PC-3 (cell line): ENCODE data around the gene ZNF469. TPM values are rescaled to one million over a fixed set of nuclear protein-coding genes. Genes with fewer than 3 reads are reported as not detected.

ENCODE experiments used
- ATAC-seq: fragments of 200-7000 bp; cut with Tn5 transposase; 2 replicates; pipeline ENCODE4 v1.9.1; 2020; ENCODE audit warnings: mild to moderate bottlenecking, moderate library complexity
- BruUV-seq: library from RNA; stranded (reverse); fragments of 400-500 nt; replicated peaks from 2 replicates; lab custom pipeline; 2021; lab: Mats Ljungman, UMichigan
- CTCF ChIA-PET: fragments of 300-600 bp; sonication (Branson Sonifier 250); formaldehyde crosslinking; loops from one replicate; lab custom pipeline; 2022; ENCODE audit warnings: antibody characterized with exemption; lab: Charles Lee
- POLR2A ChIA-PET: fragments of 300-600 bp; sonication (Branson Sonifier 250); formaldehyde crosslinking; loops from one replicate; lab custom pipeline; 2022; ENCODE audit warnings: antibody characterized with exemption; ENCODE audit not compliant: unreplicated experiment; lab: Charles Lee
- DNase-seq: peaks from one replicate; pipeline ENCODE4 v3.0.0-alpha.2; 2015
- H2AFZ ChIP-seq: fragments of 300-600 bp; sonication (generic); 2 replicates; pipeline ENCODE4 v1.6.0; 2016; ENCODE audit warnings: antibody characterized with exemption, low read length
- H3F3A ChIP-seq: fragments of 300-600 bp; sonication (generic); one replicate; pipeline ENCODE4 v1.6.0; 2017; ENCODE audit warnings: antibody characterized with exemption, low read length, control low read depth, mild to moderate bottlenecking; ENCODE audit not compliant: unreplicated experiment
- H3K27ac ChIP-seq: fragments of 300-600 bp; sonication (generic); 2 replicates; pipeline ENCODE4 v1.5.1; 2016; ENCODE audit warnings: mild to moderate bottlenecking, low read length
- H3K27me3 ChIP-seq: fragments of 300-600 bp; sonication (generic); 2 replicates; pipeline ENCODE4 v1.6.1; 2016; ENCODE audit warnings: low read length, mixed read lengths
- H3K36me3 ChIP-seq: fragments of 300-600 bp; sonication (generic); 2 replicates; pipeline ENCODE4 v1.6.1; 2016; ENCODE audit warnings: low read depth, mixed run types, low read length, mixed read lengths
- H3K4me1 ChIP-seq: fragments of 300-600 bp; sonication (generic); 2 replicates; pipeline ENCODE4 v1.5.1; 2016; ENCODE audit warnings: low read length; ENCODE audit not compliant: insufficient read depth
- H3K4me2 ChIP-seq: fragments of 300-600 bp; sonication (generic); 2 replicates; pipeline ENCODE4 v1.6.0; 2016; ENCODE audit warnings: low read length
- H3K4me3 ChIP-seq: fragments of 300-600 bp; sonication (generic); 2 replicates; pipeline ENCODE4 v1.5.1; 2016; ENCODE audit warnings: mild to moderate bottlenecking, low read length, mixed read lengths
- H3K79me2 ChIP-seq: fragments of 300-600 bp; sonication (generic); 2 replicates; pipeline ENCODE4 v1.6.1; 2017; ENCODE audit warnings: low read length, mixed read lengths
- H3K9ac ChIP-seq: fragments of 300-600 bp; sonication (generic); 2 replicates; pipeline ENCODE4 v1.6.0; 2016; ENCODE audit warnings: mild to moderate bottlenecking, low read length
- H3K9me2 ChIP-seq: fragments of 300-600 bp; sonication (generic); replicated peaks from 2 replicates; pipeline ENCODE4 v1.6.1; 2016; ENCODE audit warnings: mixed run types, low read length, mixed read lengths
- H3K9me3 ChIP-seq: fragments of 300-600 bp; sonication (generic); 2 replicates; pipeline ENCODE4 v1.6.1; 2016; ENCODE audit warnings: low read length, mixed read lengths
- H4K20me1 ChIP-seq: fragments of 300-600 bp; sonication (generic); 2 replicates; pipeline ENCODE4 v1.6.1; 2016; ENCODE audit warnings: low read length, mixed read lengths
- EZH2 ChIP-seq: fragments of 300-600 bp; sonication (generic); IDR thresholded peaks from one replicate; pipeline ENCODE4 v1.6.1; 2017; ENCODE audit warnings: antibody characterized with exemption, mild to moderate bottlenecking, low read length; ENCODE audit not compliant: unreplicated experiment
- EZH2phosphoT487 ChIP-seq: fragments of 300-600 bp; sonication (generic); IDR thresholded peaks from 2 replicates; pipeline ENCODE4 v1.6.1; 2018; ENCODE audit warnings: mild to moderate bottlenecking, antibody characterized with exemption, low read length, borderline replicate concordance
- intact Hi-C: fragments of 100-400 bp; cut with micrococcal nuclease; formaldehyde crosslinking; loops from 2 replicates; pipeline ENCODE4 v1.9.0; 2023
- total RNA-seq: library from RNA; depleted of rRNA; stranded (reverse); fragments of >200 nt; gene quantifications from 2 replicates; pipeline ENCODE4 v1.2.3, GENCODE V29; 2014
- TF ChIP-seq, protein P1 (sequence below): fragments of 300-600 bp; sonication (generic); conservative IDR thresholded peaks from 2 replicates; pipeline ENCODE4 v1.5.1; 2017; ENCODE audit warnings: antibody characterized with exemption, low read depth, mild to moderate bottlenecking, low read length

The ZNF469 gene
- total RNA-seq, 1 experiment from 2014 or later = 3.1 TPM

DNA sequence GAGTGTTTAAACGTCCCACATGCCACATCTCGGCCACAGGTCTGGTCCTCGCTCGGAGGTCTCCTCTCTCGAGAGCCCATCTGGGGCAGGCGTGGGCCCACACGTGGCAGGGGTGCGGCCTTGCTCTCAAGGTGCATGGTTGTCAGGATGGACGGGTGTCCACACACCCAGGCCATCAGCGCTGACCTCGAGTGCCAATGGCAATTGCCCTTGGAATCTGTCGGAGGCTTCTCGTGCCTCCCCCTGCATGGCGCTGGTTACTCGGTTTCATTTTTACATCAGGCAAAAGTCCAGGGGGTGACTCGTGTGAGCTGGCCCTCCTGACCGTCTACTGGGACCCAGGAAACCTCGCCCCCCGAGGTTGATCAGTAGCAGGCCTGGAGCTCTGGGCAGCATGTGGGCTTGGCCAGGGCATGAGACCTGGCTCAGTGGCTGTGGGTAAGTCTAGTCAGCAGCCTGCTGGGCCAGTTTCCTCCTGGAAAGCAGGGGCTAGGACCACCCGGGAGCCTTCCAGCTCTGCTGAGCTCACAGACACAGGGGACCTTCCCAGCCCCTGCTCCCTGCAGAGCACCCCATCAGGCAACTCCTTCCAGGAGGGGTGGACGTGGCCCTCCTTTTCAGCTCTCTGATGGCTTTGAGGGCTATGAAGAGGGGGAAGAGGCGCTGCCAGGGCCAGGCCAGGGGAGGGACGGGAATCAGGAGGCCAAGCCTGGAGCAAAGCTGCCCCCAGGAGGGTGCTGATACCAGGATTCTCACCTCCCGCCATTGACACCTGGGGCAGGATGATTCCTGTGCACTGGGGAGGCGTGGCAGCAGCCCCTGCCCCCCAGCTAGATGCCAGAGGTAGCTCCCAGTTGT is 3.7 kb upstream of the ZNF469 start:
- no peak overlapping the region for H3K4me3 ChIP-seq
- BruUV-seq = no TSS peak
- no peak overlapping the region for H2AFZ ChIP-seq
- H3K9me2 ChIP-seq = no peaks in the 10 kb centered on the region
- CTCF ChIA-PET = no interaction called here
- no peak overlapping the region for H3K9ac ChIP-seq
- POLR2A ChIA-PET = no interaction called here
- H3K27ac ChIP-seq = no peak overlapping the region
- H3K4me1 ChIP-seq = peaks cover 1% of the 10 kb centered on the region; the same call in 1 of the 2 replicates
- TF ChIP-seq EZH2phosphoT487 (no peak), EZH2 (no peak)
- TF ChIP-seq, protein P1, sequence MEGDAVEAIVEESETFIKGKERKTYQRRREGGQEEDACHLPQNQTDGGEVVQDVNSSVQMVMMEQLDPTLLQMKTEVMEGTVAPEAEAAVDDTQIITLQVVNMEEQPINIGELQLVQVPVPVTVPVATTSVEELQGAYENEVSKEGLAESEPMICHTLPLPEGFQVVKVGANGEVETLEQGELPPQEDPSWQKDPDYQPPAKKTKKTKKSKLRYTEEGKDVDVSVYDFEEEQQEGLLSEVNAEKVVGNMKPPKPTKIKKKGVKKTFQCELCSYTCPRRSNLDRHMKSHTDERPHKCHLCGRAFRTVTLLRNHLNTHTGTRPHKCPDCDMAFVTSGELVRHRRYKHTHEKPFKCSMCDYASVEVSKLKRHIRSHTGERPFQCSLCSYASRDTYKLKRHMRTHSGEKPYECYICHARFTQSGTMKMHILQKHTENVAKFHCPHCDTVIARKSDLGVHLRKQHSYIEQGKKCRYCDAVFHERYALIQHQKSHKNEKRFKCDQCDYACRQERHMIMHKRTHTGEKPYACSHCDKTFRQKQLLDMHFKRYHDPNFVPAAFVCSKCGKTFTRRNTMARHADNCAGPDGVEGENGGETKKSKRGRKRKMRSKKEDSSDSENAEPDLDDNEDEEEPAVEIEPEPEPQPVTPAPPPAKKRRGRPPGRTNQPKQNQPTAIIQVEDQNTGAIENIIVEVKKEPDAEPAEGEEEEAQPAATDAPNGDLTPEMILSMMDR = no peak
- peaks cover 5% of the 10 kb centered on the region for H3K79me2 ChIP-seq
- no peak overlapping the region for H3K4me2 ChIP-seq
- H4K20me1 ChIP-seq = no peaks in the 10 kb centered on the region
- H3K9me3 ChIP-seq = no peaks in the 10 kb centered on the region
- DNase-seq = no peak
- no peak for ATAC-seq
- no peaks in the 10 kb centered on the region for H3K36me3 ChIP-seq
- H3K27me3 ChIP-seq = no peaks in the 10 kb centered on the region
- no peaks in the 10 kb centered on the region for H3F3A ChIP-seq
- intact Hi-C loops = no loop called here

DNA sequence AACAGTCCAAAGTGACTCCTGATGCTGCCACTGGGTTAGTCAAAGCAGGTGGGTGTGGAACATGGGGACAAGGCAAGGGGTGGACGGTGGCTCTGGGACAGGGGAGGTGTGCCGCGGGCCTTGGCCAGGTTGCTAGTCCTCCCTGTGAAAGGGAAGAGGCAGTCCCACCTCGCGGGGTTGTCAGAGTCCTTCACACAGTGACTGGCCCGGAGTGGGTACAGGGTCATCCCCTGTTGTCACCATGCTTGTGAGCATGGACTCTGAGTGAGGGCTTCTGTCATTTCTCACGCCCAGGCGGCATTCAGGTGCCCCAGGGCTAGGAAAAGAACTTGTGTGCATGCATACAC is 3.1 kb upstream of the ZNF469 start:
- Histone ChIP-seq H3K9me3 (no peaks in the 10 kb centered on the region), H3K9me2 (no peaks in the 10 kb centered on the region), H3K27ac (no peak overlapping the region), H3K9ac (no peak overlapping the region), H3K4me2 (no peak overlapping the region), H4K20me1 (no peaks in the 10 kb centered on the region), H3K79me2 (peaks cover 11% of the 10 kb centered on the region), H2AFZ (no peak overlapping the region), H3K4me1 (peaks cover 6% of the 10 kb centered on the region), H3K36me3 (no peaks in the 10 kb centered on the region), H3F3A (no peaks in the 10 kb centered on the region), H3K27me3 (no peaks in the 10 kb centered on the region), H3K4me3 (no peak overlapping the region)
- intact Hi-C loops = loop anchor here (10.0 kb wide), 1 partner anchor 45 kb away; no protein-coding TSS in a partner anchor
- POLR2A ChIA-PET = no interaction called here
- CTCF ChIA-PET = no interaction called here
- ATAC-seq (no peak), DNase-seq (no peak)
- TF ChIP-seq, protein P1 = no peak
- TF ChIP-seq EZH2 (no peak), EZH2phosphoT487 (no peak)
- no TSS peak for BruUV-seq

DNA sequence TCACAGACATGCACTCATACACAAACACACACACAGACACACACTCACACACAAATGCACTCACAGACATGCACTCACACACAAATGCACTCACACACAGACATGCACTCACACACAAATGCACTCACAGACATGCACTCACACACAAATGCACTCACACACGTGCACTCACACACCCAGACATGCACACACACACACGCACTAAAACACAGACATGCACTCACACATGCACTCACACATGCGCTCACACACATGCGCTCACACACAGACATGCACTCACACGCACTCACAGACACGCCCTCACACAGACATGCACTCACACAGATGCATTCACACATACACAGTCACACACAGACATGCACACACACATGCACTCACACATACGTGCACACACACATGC is 2.7 kb upstream of the ZNF469 start:
- CTCF ChIA-PET = no interaction called here
- ATAC-seq (no peak), DNase-seq (no peak)
- no peaks in the 10 kb centered on the region for H3K36me3 ChIP-seq
- no peaks in the 10 kb centered on the region for H4K20me1 ChIP-seq
- no peaks in the 10 kb centered on the region for H3F3A ChIP-seq
- H2AFZ ChIP-seq = no peak overlapping the region
- no peak overlapping the region for H3K4me2 ChIP-seq
- no peak overlapping the region for H3K27ac ChIP-seq
- H3K9me3 ChIP-seq = no peaks in the 10 kb centered on the region
- no peak overlapping the region for H3K4me3 ChIP-seq
- peaks cover 6% of the 10 kb centered on the region for H3K4me1 ChIP-seq
- TF ChIP-seq, protein P1 = no peak
- TF ChIP-seq EZH2phosphoT487 (no peak), EZH2 (no peak)
- POLR2A ChIA-PET = no interaction called here
- no peaks in the 10 kb centered on the region for H3K27me3 ChIP-seq
- intact Hi-C loops = loop anchor here (10.0 kb wide), 1 partner anchor 45 kb away; no protein-coding TSS in a partner anchor
- no peaks in the 10 kb centered on the region for H3K9me2 ChIP-seq
- H3K9ac ChIP-seq = no peak overlapping the region
- no TSS peak for BruUV-seq
- H3K79me2 ChIP-seq = peaks cover 16% of the 10 kb centered on the region
